Smooth muscle cell (in vitro differentiated cells): ENCODE results near the gene C9. TPM values are rescaled to one million over a fixed set of nuclear protein-coding genes. Genes with fewer than 3 reads are reported as not detected.
"Not testable (repeated sequence)": the region's sequence is repeated elsewhere in the genome, so short reads cannot be mapped to it uniquely, and the experiment has no call there.

ENCODE experiments used
- DNase-seq: peaks from one replicate; lab custom pipeline; 2025; ENCODE audit not compliant: unreplicated experiment; lab: John Stamatoyannopoulos, UW
- H2AFZ ChIP-seq: fragments of 200-600 bp; sonication (generic); 2 replicates; pipeline ENCODE4 v1.6.0; 2016; ENCODE audit warnings: antibody characterized with exemption, low read depth, mild to moderate bottlenecking
- H3F3A ChIP-seq: fragments of 200-600 bp; sonication (generic); 2 replicates; pipeline ENCODE4 v1.6.0; 2017; ENCODE audit warnings: antibody characterized with exemption, low read depth
- H3K27ac ChIP-seq: fragments of 200-600 bp; sonication (generic); 2 replicates; pipeline ENCODE4 v1.5.1; 2016; ENCODE audit warnings: low read depth, mild to moderate bottlenecking
- H3K27me3 ChIP-seq: fragments of 200-600 bp; sonication (generic); 2 replicates; pipeline ENCODE4 v1.6.1; 2016; ENCODE audit warnings: low read depth, mild to moderate bottlenecking
- H3K36me3 ChIP-seq: fragments of 200-600 bp; sonication (generic); 2 replicates; pipeline ENCODE4 v1.5.1; 2016; ENCODE audit warnings: low read depth
- H3K4me1 ChIP-seq: fragments of 200-600 bp; sonication (generic); 2 replicates; pipeline ENCODE4 v1.5.1; 2016; ENCODE audit warnings: low read depth
- H3K4me2 ChIP-seq: fragments of 200-600 bp; sonication (generic); 2 replicates; pipeline ENCODE4 v1.6.0; 2016; ENCODE audit warnings: mild to moderate bottlenecking
- H3K4me3 ChIP-seq: fragments of 200-600 bp; sonication (generic); 2 replicates; pipeline ENCODE4 v1.5.1; 2016; ENCODE audit warnings: mild to moderate bottlenecking
- H3K79me2 ChIP-seq: fragments of 200-600 bp; sonication (generic); 2 replicates; pipeline ENCODE4 v1.6.0; 2016; ENCODE audit warnings: low read depth, mild to moderate bottlenecking
- H3K9ac ChIP-seq: fragments of 200-600 bp; sonication (generic); 2 replicates; pipeline ENCODE4 v1.6.0; 2016; ENCODE audit warnings: low read depth
- H3K9me3 ChIP-seq: fragments of 200-600 bp; sonication (generic); replicated peaks from 2 replicates; pipeline ENCODE4 v1.5.1; 2016; ENCODE audit warnings: low read depth
- H4K20me1 ChIP-seq: fragments of 200-600 bp; sonication (generic); 2 replicates; pipeline ENCODE4 v1.6.0; 2016; ENCODE audit warnings: low read depth
- WGBS: methylation state at CpG from one replicate; pipeline ENCODE4 v1.1.7; 2016; ENCODE audit warnings: low lambda C conversion rate; 5-methylcytosine and 5-hydroxymethylcytosine counted together
- polyA plus RNA-seq: library from polyadenylated mRNA; unstranded; fragments of >200 nt; fragmentation: Nextera tagmentation; extraction: Ambion mirVana; gene quantifications from 2 replicates; pipeline ENCODE4 v1.2.1, GENCODE V29; 2016
- total RNA-seq: library from RNA; depleted of rRNA; stranded (reverse); fragments of >200 nt; gene quantifications from 2 replicates; pipeline ENCODE4 v1.2.3, GENCODE V29; 2014
- TF ChIP-seq, protein P1 (sequence below): fragments of 200-600 bp; sonication (generic); IDR thresholded peaks from 2 replicates; pipeline ENCODE4 v1.5.1; 2017; ENCODE audit warnings: borderline replicate concordance, mild to moderate bottlenecking, antibody characterized with exemption; ENCODE audit not compliant: insufficient read depth, poor library complexity, severe bottlenecking

Gene C9
- total and polyA plus RNA-seq, 2 experiments from 2014 or later: not detected

GRCh38 chr5:39283231-39283818 is 81.0 kb downstream of the C9 start:
- Histone ChIP-seq H3K79me2 (no peaks in the 10 kb centered on the region), H3K9ac (no peak overlapping the region), H4K20me1 (no peaks in the 10 kb centered on the region), H3K9me3 (no peaks in the 10 kb centered on the region), H3F3A (no peaks in the 10 kb centered on the region), H3K27me3 (no peaks in the 10 kb centered on the region), H2AFZ (no peak overlapping the region), H3K4me1 (no peaks in the 10 kb centered on the region), H3K27ac (no peak overlapping the region), H3K4me3 (no peak overlapping the region), H3K36me3 (no peaks in the 10 kb centered on the region), H3K4me2 (no peak overlapping the region)
- TF ChIP-seq, protein P1, sequence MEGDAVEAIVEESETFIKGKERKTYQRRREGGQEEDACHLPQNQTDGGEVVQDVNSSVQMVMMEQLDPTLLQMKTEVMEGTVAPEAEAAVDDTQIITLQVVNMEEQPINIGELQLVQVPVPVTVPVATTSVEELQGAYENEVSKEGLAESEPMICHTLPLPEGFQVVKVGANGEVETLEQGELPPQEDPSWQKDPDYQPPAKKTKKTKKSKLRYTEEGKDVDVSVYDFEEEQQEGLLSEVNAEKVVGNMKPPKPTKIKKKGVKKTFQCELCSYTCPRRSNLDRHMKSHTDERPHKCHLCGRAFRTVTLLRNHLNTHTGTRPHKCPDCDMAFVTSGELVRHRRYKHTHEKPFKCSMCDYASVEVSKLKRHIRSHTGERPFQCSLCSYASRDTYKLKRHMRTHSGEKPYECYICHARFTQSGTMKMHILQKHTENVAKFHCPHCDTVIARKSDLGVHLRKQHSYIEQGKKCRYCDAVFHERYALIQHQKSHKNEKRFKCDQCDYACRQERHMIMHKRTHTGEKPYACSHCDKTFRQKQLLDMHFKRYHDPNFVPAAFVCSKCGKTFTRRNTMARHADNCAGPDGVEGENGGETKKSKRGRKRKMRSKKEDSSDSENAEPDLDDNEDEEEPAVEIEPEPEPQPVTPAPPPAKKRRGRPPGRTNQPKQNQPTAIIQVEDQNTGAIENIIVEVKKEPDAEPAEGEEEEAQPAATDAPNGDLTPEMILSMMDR: peak; percentile 66
- WGBS: 29% methylated on average over 3 of the region's 3 CpGs
- DNase-seq: no peak

DNA sequence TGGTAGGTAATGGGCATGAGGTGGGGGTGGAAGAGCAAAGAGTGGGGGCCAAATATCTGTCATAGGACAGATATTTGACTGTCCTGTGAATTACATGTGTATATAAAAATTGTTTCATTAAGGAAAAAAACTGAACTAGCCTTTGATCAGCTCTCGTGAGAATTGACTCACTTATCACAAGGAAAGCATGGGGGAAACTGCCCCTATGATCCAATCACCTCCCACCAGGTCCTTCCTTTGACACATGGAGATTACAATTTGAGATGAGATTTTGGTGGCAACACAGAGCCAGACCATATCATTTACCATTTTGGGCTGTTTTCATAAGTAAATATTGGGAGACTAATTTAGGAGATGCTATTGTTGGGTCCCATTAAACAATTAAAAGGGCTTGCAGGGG is 81.7 kb downstream of the C9 start:
- H3K9ac ChIP-seq: no peak overlapping the region
- WGBS: 95% methylated on average over 1 of the region's 1 CpG
- TF ChIP-seq, protein P1: no peak
- H3K36me3 ChIP-seq: no peaks in the 10 kb centered on the region
- no peak overlapping the region for H3K4me2 ChIP-seq
- H3K79me2 ChIP-seq: no peaks in the 10 kb centered on the region
- H4K20me1 ChIP-seq: no peaks in the 10 kb centered on the region
- H3K9me3 ChIP-seq: no peaks in the 10 kb centered on the region
- no peaks in the 10 kb centered on the region for H3K4me1 ChIP-seq
- no peak overlapping the region for H3K4me3 ChIP-seq
- H3F3A ChIP-seq: no peaks in the 10 kb centered on the region
- H2AFZ ChIP-seq: no peak overlapping the region
- no peaks in the 10 kb centered on the region for H3K27me3 ChIP-seq
- no peak overlapping the region for H3K27ac ChIP-seq
- DNase-seq: no peak

DNA sequence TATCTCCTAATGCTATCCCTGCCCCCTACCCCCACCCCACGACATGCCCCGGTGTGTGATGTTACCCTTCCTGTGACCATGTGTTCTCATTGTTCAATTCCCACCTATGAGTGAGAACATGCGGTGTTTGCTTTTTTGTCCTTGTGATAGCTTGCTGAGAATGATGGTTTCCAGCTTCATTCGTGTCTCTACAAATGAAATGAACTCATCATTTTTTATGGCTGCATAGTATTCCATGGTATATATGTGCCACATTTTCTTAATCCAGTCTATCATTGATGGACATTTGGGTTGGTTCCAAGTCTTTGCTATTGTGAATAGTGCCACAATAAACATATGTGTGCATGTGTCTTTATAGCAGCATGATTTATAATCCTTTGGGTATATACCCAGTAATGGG is 88.4 kb downstream of the C9 start:
- not testable (repeated sequence) for H3F3A ChIP-seq, H3K36me3 ChIP-seq, DNase-seq, H3K9me3 ChIP-seq, H3K4me1 ChIP-seq, H3K27ac ChIP-seq, H3K4me2 ChIP-seq, H2AFZ ChIP-seq, H3K9ac ChIP-seq, H4K20me1 ChIP-seq, H3K79me2 ChIP-seq, H3K4me3 ChIP-seq, H3K27me3 ChIP-seq
- WGBS: 96% methylated on average over 4 of the region's 4 CpGs

DNA sequence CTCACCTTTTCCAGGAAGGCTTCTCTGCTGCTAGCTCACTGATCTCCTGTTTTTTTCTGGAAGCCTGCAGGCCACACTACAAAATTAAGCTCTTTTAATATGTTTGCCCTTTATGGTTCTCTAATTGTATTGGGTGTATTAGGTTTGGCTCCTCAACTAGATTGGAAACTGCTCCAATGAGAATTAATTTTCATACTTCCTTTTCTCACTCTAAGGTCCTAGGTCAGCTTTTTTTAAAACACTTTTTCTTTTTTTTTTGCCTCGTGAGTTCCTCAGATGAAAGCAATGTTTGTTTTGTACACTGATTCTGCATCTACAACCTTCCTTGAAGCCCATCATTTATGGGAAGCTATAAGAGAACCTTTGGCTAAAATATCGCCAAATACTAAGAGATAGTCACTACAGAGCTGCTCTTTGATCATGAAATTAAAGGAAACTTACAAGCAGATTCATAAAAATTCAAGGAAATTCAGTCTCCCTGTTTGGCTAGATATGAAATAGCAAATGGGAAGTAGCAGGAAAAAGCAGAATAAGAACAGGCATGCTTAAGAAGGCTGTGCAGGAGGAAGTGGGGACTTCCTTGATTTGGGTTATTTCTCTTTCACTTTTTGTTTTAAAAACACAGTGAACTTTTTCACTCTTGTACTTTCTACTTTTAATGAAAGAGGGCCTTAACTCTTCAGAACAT is 89.8 kb downstream of the C9 start:
- Histone ChIP-seq H3K4me2 (no peak overlapping the region), H3K27ac (no peak overlapping the region), H3K36me3 (no peaks in the 10 kb centered on the region), H3K4me1 (no peaks in the 10 kb centered on the region), H3K27me3 (no peaks in the 10 kb centered on the region), H3K4me3 (no peak overlapping the region), H2AFZ (no peak overlapping the region), H3K9ac (no peak overlapping the region), H3K79me2 (no peaks in the 10 kb centered on the region), H3F3A (no peaks in the 10 kb centered on the region), H3K9me3 (no peaks in the 10 kb centered on the region), H4K20me1 (no peaks in the 10 kb centered on the region)
- DNase-seq: no peak
- TF ChIP-seq, protein P1: no peak
- 95% methylated on average over 2 of the region's 2 CpGs for WGBS
